K562 (cell line): ENCODE data around the gene KCNQ4. TPM values are rescaled to one million over a fixed set of nuclear protein-coding genes. Genes with fewer than 3 reads are reported as not detected.

Experiments
- FOXP1 ChIP-seq: sonication (generic); formaldehyde crosslinking; IDR thresholded peaks from 2 replicates; pipeline ENCODE4 v1.8.0; 2022; ENCODE audit warnings: mild to moderate bottlenecking, missing genetic modification reagents
- HCFC1 ChIP-seq: IDR thresholded peaks from 2 replicates; pipeline ENCODE4 v1.6.1; 2012; ENCODE audit warnings: low read depth, low read length, improper control_type of control experiment
- RNF2 ChIP-seq: sonication (generic); IDR thresholded peaks from 2 replicates; pipeline ENCODE4 v1.6.1; 2016
- VEZF1 ChIP-seq: fragments of 200-800 bp; sonication (Bioruptor generic); IDR thresholded peaks from 2 replicates; pipeline ENCODE4 v1.6.1; 2017; ENCODE audit warnings: missing genetic modification characterization, missing compliant biosample characterization
- polyA plus RNA-seq, 8 experiments: library from polyadenylated mRNA; depleted of rRNA in 4 of 8; stranded (reverse) in 5 of 8; unstranded in 3 of 8; fragments of >200 nt; fragmentation: Nextera tagmentation in 2 of 8; fragmentation: Illumina TruSeq in 1 of 8; extraction: Ambion mirVana in 2 of 8; extraction: Trizol in 1 of 8; gene quantifications; 2 replicates each; pipeline versions ENCODE4 v1.2.1 to v1.2.3, GENCODE V29; 2011 to 2014; ENCODE audit warnings: inconsistent platforms in 1 of 8, missing spikeins in 1 of 8
- total RNA-seq, 7 experiments: library from RNA; depleted of rRNA in 6 of 7; stranded (reverse); fragments of >200 nt in 6 of 7; fragmentation: Illumina TruSeq in 2 of 7; extraction: Trizol in 2 of 7; gene quantifications; 2 replicates each; pipeline versions ENCODE4 v1.2.1 to v1.2.3, GENCODE V29; 2011 to 2021; ENCODE audit warnings: low replicate concordance in 1 of 7
- TF ChIP-seq, protein P1 (sequence below): sonication (generic); formaldehyde crosslinking; IDR thresholded peaks from 2 replicates; pipeline ENCODE4 v1.8.1; 2023; ENCODE audit warnings: mild to moderate bottlenecking, missing genetic modification reagents
- TF ChIP-seq, protein P2 (sequence below): fragments of 450-650 bp; IDR thresholded peaks from 2 replicates; pipeline ENCODE4 v1.6.1; 2018; ENCODE audit not compliant: partially characterized antibody

Gene KCNQ4
- total and polyA plus RNA-seq, 9 of the 15 experiments (the other 6 are each of a cell fraction or from before 2014, with no cell fraction given) = 0.07 to 4.1 (median 0.79) TPM

DNA sequence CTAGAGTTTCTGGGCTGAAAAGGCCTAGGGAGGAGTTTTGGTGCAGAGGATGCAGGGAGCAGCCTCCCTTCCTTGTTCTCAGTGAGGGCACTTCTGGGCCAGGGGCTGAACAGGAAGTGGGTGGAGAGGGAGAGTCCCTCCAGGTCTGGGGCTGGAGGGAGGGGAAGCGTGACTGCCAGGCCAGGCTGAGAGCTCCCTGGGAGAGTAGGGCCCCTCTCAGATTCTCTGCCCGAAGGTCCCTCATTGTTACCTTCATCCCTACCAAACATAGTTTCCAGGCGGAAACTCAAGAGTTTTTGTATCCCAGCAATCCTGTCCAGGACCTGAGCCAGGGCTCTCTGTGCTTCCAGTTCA is 41.8 kb downstream of the KCNQ4 start (continued):
- TF ChIP-seq FOXP1 (CRISPR knock-in tag) (no peak), RNF2 (no peak), HCFC1 (no peak), VEZF1 (CRISPR knock-in tag) (no peak)
- TF ChIP-seq, protein P1, sequence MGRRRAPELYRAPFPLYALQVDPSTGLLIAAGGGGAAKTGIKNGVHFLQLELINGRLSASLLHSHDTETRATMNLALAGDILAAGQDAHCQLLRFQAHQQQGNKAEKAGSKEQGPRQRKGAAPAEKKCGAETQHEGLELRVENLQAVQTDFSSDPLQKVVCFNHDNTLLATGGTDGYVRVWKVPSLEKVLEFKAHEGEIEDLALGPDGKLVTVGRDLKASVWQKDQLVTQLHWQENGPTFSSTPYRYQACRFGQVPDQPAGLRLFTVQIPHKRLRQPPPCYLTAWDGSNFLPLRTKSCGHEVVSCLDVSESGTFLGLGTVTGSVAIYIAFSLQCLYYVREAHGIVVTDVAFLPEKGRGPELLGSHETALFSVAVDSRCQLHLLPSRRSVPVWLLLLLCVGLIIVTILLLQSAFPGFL = no peak
- TF ChIP-seq, protein P2, sequence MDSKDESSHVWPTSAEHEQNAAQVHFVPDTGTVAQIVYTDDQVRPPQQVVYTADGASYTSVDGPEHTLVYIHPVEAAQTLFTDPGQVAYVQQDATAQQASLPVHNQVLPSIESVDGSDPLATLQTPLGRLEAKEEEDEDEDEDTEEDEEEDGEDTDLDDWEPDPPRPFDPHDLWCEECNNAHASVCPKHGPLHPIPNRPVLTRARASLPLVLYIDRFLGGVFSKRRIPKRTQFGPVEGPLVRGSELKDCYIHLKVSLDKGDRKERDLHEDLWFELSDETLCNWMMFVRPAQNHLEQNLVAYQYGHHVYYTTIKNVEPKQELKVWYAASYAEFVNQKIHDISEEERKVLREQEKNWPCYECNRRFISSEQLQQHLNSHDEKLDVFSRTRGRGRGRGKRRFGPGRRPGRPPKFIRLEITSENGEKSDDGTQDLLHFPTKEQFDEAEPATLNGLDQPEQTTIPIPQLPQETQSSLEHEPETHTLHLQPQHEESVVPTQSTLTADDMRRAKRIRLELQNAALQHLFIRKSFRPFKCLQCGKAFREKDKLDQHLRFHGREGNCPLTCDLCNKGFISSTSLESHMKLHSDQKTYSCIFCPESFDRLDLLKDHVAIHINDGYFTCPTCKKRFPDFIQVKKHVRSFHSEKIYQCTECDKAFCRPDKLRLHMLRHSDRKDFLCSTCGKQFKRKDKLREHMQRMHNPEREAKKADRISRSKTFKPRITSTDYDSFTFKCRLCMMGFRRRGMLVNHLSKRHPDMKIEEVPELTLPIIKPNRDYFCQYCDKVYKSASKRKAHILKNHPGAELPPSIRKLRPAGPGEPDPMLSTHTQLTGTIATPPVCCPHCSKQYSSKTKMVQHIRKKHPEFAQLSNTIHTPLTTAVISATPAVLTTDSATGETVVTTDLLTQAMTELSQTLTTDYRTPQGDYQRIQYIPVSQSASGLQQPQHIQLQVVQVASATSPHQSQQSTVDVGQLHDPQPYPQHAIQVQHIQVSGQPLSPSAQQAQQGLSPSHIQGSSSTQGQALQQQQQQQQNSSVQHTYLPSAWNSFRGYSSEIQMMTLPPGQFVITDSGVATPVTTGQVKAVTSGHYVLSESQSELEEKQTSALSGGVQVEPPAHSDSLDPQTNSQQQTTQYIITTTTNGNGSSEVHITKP = no peak
